Measurements from ENCODE around the gene FAM81A. TPM values are rescaled to one million over a fixed set of nuclear protein-coding genes. Genes with fewer than 3 reads are reported as not detected.

FAM81A gene
- total RNA-seq, 1 donor from 2014 or later = 1.3 TPM

DNA sequence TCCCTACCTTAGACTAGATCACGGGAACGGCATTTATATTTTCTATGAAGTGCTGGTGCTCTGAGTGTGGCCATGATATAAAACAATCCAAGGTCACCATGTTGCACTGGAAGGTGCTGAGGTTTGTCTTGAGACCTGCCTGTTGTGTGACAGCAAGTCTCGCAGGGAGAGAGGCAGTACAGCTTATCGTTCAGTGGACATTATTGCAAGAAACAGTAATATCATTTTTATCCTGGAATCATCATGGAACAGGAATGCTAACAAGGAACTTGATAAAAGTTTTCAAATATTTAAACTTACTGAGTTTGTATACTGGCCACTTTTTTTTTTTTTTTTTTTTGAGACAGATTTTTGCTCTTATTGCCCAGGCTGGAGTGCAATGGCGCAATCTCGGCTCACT lies 133.6 kb downstream of the FAM81A start:
- Histone ChIP-seq H3K36me3 (no peaks in the 10 kb centered on the region), H3K4me3 (no peak overlapping the region), H3K9me3 (no peaks in the 10 kb centered on the region), H3K27ac (no peak overlapping the region), H3K4me1 (no peaks in the 10 kb centered on the region), H3K27me3 (no peaks in the 10 kb centered on the region)
- intact Hi-C loops (cut with DNase I) = no loop called here
- ATAC-seq (no peak), DNase-seq (no peak)
- TF ChIP-seq, protein P1, sequence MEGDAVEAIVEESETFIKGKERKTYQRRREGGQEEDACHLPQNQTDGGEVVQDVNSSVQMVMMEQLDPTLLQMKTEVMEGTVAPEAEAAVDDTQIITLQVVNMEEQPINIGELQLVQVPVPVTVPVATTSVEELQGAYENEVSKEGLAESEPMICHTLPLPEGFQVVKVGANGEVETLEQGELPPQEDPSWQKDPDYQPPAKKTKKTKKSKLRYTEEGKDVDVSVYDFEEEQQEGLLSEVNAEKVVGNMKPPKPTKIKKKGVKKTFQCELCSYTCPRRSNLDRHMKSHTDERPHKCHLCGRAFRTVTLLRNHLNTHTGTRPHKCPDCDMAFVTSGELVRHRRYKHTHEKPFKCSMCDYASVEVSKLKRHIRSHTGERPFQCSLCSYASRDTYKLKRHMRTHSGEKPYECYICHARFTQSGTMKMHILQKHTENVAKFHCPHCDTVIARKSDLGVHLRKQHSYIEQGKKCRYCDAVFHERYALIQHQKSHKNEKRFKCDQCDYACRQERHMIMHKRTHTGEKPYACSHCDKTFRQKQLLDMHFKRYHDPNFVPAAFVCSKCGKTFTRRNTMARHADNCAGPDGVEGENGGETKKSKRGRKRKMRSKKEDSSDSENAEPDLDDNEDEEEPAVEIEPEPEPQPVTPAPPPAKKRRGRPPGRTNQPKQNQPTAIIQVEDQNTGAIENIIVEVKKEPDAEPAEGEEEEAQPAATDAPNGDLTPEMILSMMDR (IDR thresholded peaks at IDR 0.05) = no peak

Other genes with a start within 250 kb of the FAM81A start
- not detected for gene LDHAL6B, start 231.3 kb upstream of the FAM81A start, total RNA-seq
- 98.4 TPM for gene MYO1E, start 65.3 kb upstream of the FAM81A start, total RNA-seq
- 1.1 TPM for gene GCNT3, start 173.6 kb downstream of the FAM81A start, total RNA-seq
- 73.6 TPM for gene GTF2A2, start 219.3 kb downstream of the FAM81A start, total RNA-seq